Endothelial cell (in vitro differentiated cells): ENCODE measurements around the gene NAT8. TPM values are rescaled to one million over a fixed set of nuclear protein-coding genes. Genes with fewer than 3 reads are reported as not detected.
"Not testable (repeated sequence)": the region's sequence is repeated elsewhere in the genome, so short reads cannot be mapped to it uniquely, and the experiment has no call there.

Experiments used
- DNase-seq: peaks from one replicate; pipeline ENCODE4 v3.0.0; 2021; ENCODE audit warnings: low spot score
- H3K27ac Mint-ChIP-seq: one replicate; pipeline ENCODE4 v1.8.0; 2021; ENCODE audit warnings: mixed read lengths, inconsistent platforms; ENCODE audit not compliant: unreplicated experiment
- H3K27me3 Mint-ChIP-seq: one replicate; pipeline ENCODE4 v1.8.0; 2021; ENCODE audit warnings: mild to moderate bottlenecking, moderate library complexity, mixed read lengths, inconsistent platforms; ENCODE audit not compliant: unreplicated experiment
- H3K36me3 Mint-ChIP-seq: one replicate; pipeline ENCODE4 v1.8.0; 2021; ENCODE audit warnings: mild to moderate bottlenecking, low read depth, mixed read lengths, inconsistent platforms; ENCODE audit not compliant: unreplicated experiment
- H3K4me1 Mint-ChIP-seq: one replicate; pipeline ENCODE4 v1.8.0; 2021; ENCODE audit warnings: mild to moderate bottlenecking, mixed read lengths, inconsistent platforms; ENCODE audit not compliant: unreplicated experiment
- H3K4me3 Mint-ChIP-seq: one replicate; pipeline ENCODE4 v1.8.0; 2021; ENCODE audit warnings: mild to moderate bottlenecking, mixed read lengths, inconsistent platforms; ENCODE audit not compliant: unreplicated experiment
- H3K9me3 Mint-ChIP-seq: one replicate; pipeline ENCODE4 v1.8.0; 2021; ENCODE audit warnings: mixed read lengths, inconsistent platforms; ENCODE audit not compliant: unreplicated experiment
- CTCF ChIP-seq: fragments of 200-600 bp; sonication (generic); IDR thresholded peaks from one replicate; pipeline ENCODE4 v1.5.0; 2021; ENCODE audit warnings: antibody characterized with exemption; ENCODE audit not compliant: unreplicated experiment
- total RNA-seq: library from RNA; stranded (reverse); fragmentation: NEBNext Ultra II Directional; extraction: Animal tissue kit (Norgen Biotek cat#: 25700); gene quantifications from one replicate; pipeline ENCODE4 v1.2.1, GENCODE V29; 2021; ENCODE audit not compliant: unreplicated experiment

Gene NAT8
- total RNA-seq, 1 donor from 2014 or later: not detected

- peaks cover 28% of the 10 kb centered on the region for H3K4me1 Mint-ChIP-seq
- no peak overlapping the region for H3K27ac Mint-ChIP-seq
- H3K4me3 Mint-ChIP-seq: no peak overlapping the region
- peaks cover 6% of the 10 kb centered on the region for H3K27me3 Mint-ChIP-seq
- no peak for DNase-seq
- H3K9me3 Mint-ChIP-seq: peaks cover 10% of the 10 kb centered on the region
- peaks cover 23% of the 10 kb centered on the region for H3K36me3 Mint-ChIP-seq
- no peak for TF ChIP-seq CTCF
Observed at GRCh38 chr2:73640511-73640911, 1.7 kb downstream of the NAT8 start.

GRCh38 chr2:73638429-73638828 lies 3.8 kb downstream of the NAT8 start:
- peaks cover 6% of the 10 kb centered on the region for H3K27me3 Mint-ChIP-seq
- peaks cover 17% of the 10 kb centered on the region for H3K36me3 Mint-ChIP-seq
- no peak for TF ChIP-seq CTCF
- H3K4me3 Mint-ChIP-seq: no peak overlapping the region
- H3K9me3 Mint-ChIP-seq: peaks cover 10% of the 10 kb centered on the region
- no peak for DNase-seq
- H3K4me1 Mint-ChIP-seq: peaks cover 13% of the 10 kb centered on the region
- H3K27ac Mint-ChIP-seq: no peak overlapping the region

- H3K36me3 Mint-ChIP-seq: peaks cover 12% of the 10 kb centered on the region
- H3K27ac Mint-ChIP-seq, H3K4me3 Mint-ChIP-seq, DNase-seq, H3K4me1 Mint-ChIP-seq, H3K27me3 Mint-ChIP-seq: not testable (repeated sequence)
- peaks cover 10% of the 10 kb centered on the region for H3K9me3 Mint-ChIP-seq
Observed at GRCh38 chr2:73636977-73637376, 5.2 kb downstream of the NAT8 start.

GRCh38 chr2:73630662-73631266 lies 11.5 kb downstream of the NAT8 start:
- peak; percentile 19 for DNase-seq
- H3K36me3 Mint-ChIP-seq, H3K4me3 Mint-ChIP-seq, H3K9me3 Mint-ChIP-seq, H3K27ac Mint-ChIP-seq, H3K27me3 Mint-ChIP-seq: not testable (repeated sequence)
- H3K4me1 Mint-ChIP-seq: peaks cover 20% of the 10 kb centered on the region
- TF ChIP-seq CTCF: peak; percentile 63

- H3K4me3 Mint-ChIP-seq, H3K36me3 Mint-ChIP-seq, H3K27ac Mint-ChIP-seq, H3K9me3 Mint-ChIP-seq, DNase-seq, H3K27me3 Mint-ChIP-seq: not testable (repeated sequence)
- peaks cover 23% of the 10 kb centered on the region for H3K4me1 Mint-ChIP-seq
Observed at GRCh38 chr2:73628493-73628892, 13.7 kb downstream of the NAT8 start.

- not testable (repeated sequence) for H3K36me3 Mint-ChIP-seq, DNase-seq, H3K27me3 Mint-ChIP-seq, H3K9me3 Mint-ChIP-seq
- Mint-ChIP-seq H3K4me1 (peaks cover 23% of the 10 kb centered on the region), H3K27ac (peak overlapping the region; percentile 17), H3K4me3 (peak overlapping the region; percentile 35)
Observed at GRCh38 chr2:73626237-73626636, 16.0 kb downstream of the NAT8 start.

- not testable (repeated sequence) for H3K9me3 Mint-ChIP-seq, H3K27me3 Mint-ChIP-seq, H3K27ac Mint-ChIP-seq, H3K36me3 Mint-ChIP-seq, H3K4me3 Mint-ChIP-seq
- peak; percentile 19 for DNase-seq
- H3K4me1 Mint-ChIP-seq: peaks cover 23% of the 10 kb centered on the region
Observed at GRCh38 chr2:73624625-73625024, 17.6 kb downstream of the NAT8 start.

- H3K27ac Mint-ChIP-seq, H3K4me3 Mint-ChIP-seq, H3K9me3 Mint-ChIP-seq, DNase-seq, H3K27me3 Mint-ChIP-seq, H3K36me3 Mint-ChIP-seq: not testable (repeated sequence)
- peaks cover 23% of the 10 kb centered on the region for H3K4me1 Mint-ChIP-seq
Observed at GRCh38 chr2:73624036-73624435, 18.2 kb downstream of the NAT8 start.
